ENCODE data around the gene TECTB.

- TF ChIP-seq CTCF (IDR thresholded peaks at IDR 0.05) (no peak), ZFX (IDR thresholded peaks at IDR 0.05; ENCODE audit: borderline replicate concordance) (no peak)
These were observed 66.4 kb downstream of the TECTB start for GRCh38 chr10:112349521-112350085.

All from 22Rv1 (cell line).